AG04450 (cell line): Measurements from ENCODE around the gene PLCG2. TPM values are rescaled to one million over a fixed set of nuclear protein-coding genes. Genes with fewer than 3 reads are reported as not detected.
A peak's percentile ranks its signal among the peaks of the same experiment; 100 is the strongest.

Experiments
- CTCF ChIA-PET: fragments of 300-600, 350-600 bp; formaldehyde crosslinking; extraction: SDS; loops from one replicate; lab custom pipeline; 2022; ENCODE audit warnings: antibody characterized with exemption, inconsistent platforms; lab: Charles Lee
- POLR2A ChIA-PET: fragments of 350-600 bp; formaldehyde crosslinking; extraction: SDS; loops from one replicate; lab custom pipeline; 2021; ENCODE audit warnings: antibody characterized with exemption, inconsistent platforms; lab: Yijun Ruan, JAX
- DNase-seq: peaks from one replicate; pipeline ENCODE4 v3.0.0-alpha.2; 2011; ENCODE audit warnings: low read depth, low spot score
- H3K27ac ChIP-seq: one replicate; pipeline ENCODE4 v1.5.1; 2012; ENCODE audit warnings: low read depth, low read length, control low read depth
- H3K27me3 ChIP-seq: one replicate; pipeline ENCODE4 v1.6.0; 2012; ENCODE audit warnings: low read length; ENCODE audit not compliant: control insufficient read depth, insufficient read depth
- H3K4me3 ChIP-seq: 2 replicates; pipeline ENCODE4 v1.5.1; 2011; ENCODE audit warnings: mild to moderate bottlenecking, low read depth, low read length, control low read depth
- H3K9me3 ChIP-seq: 2 replicates; pipeline ENCODE4 v1.5.1; 2012; ENCODE audit warnings: low read length; ENCODE audit not compliant: control insufficient read depth, insufficient read depth
- CTCF ChIP-seq: IDR thresholded peaks from 2 replicates; pipeline ENCODE4 v1.5.1; 2011; ENCODE audit warnings: low read depth, low read length, control low read depth, inconsistent platforms
- polyA plus RNA-seq: library from polyadenylated mRNA; depleted of rRNA; stranded (reverse); fragments of >200 nt; gene quantifications from 2 replicates; pipeline ENCODE4 v1.2.3, GENCODE V29; 2011

The PLCG2 gene
- polyA plus RNA-seq, 1 experiment = 0.16 TPM

GRCh38 chr16:81997738-81998137 is 218.6 kb downstream of the PLCG2 start:
- DNase-seq = peak; percentile 11
- H3K27me3 ChIP-seq = no peaks in the 10 kb centered on the region
- no peak for TF ChIP-seq CTCF
- H3K9me3 ChIP-seq = no peaks in the 10 kb centered on the region
- no peak overlapping the region for H3K4me3 ChIP-seq
- POLR2A ChIA-PET = interaction anchor here (0.5 kb wide), 1 partner anchor 21 kb away, joined by 4 read pairs; no protein-coding TSS in a partner anchor
- no peak overlapping the region for H3K27ac ChIP-seq
- CTCF ChIA-PET = interaction anchor here (1.1 to 1.2 kb wide), 2 partner anchors 57 to 266 kb away, joined by 3 to 4 read pairs; no protein-coding TSS in a partner anchor

- ChIA-PET POLR2A (no interaction called here), CTCF (no interaction called here)
- TF ChIP-seq CTCF = no peak
Observed at GRCh38 chr16:82002831-82003230, 223.7 kb downstream of the PLCG2 start.

GRCh38 chr16:82004601-82005000 is 225.5 kb downstream of the PLCG2 start:
- no peak for TF ChIP-seq CTCF
- DNase-seq = no peak
- Histone ChIP-seq H3K27ac (no peak overlapping the region), H3K9me3 (peaks cover 8% of the 10 kb centered on the region), H3K4me3 (no peak overlapping the region), H3K27me3 (peaks cover 5% of the 10 kb centered on the region)
- CTCF ChIA-PET = no interaction called here
- POLR2A ChIA-PET = interaction anchor here (0.6 kb wide), 1 partner anchor 89 kb away, joined by 4 read pairs; no protein-coding TSS in a partner anchor

More at GRCh38 chr16:82002831-82003230, 223.7 kb downstream of the PLCG2 start:
- no peak for DNase-seq
- no peak overlapping the region for H3K4me3 ChIP-seq
- peaks cover 5% of the 10 kb centered on the region for H3K27me3 ChIP-seq
- H3K9me3 ChIP-seq = no peaks in the 10 kb centered on the region
- no peak overlapping the region for H3K27ac ChIP-seq

- Histone ChIP-seq H3K27ac (no peak overlapping the region), H3K9me3 (peaks cover 8% of the 10 kb centered on the region), H3K27me3 (peaks cover 5% of the 10 kb centered on the region), H3K4me3 (no peak overlapping the region)
- CTCF ChIA-PET = no interaction called here
- DNase-seq = no peak
- TF ChIP-seq CTCF = no peak
- POLR2A ChIA-PET = no interaction called here
Observed at GRCh38 chr16:82005027-82005830, 226.1 kb downstream of the PLCG2 start.

GRCh38 chr16:82006036-82006435 is 226.9 kb downstream of the PLCG2 start:
- no peak overlapping the region for H3K4me3 ChIP-seq
- ChIA-PET CTCF (no interaction called here), POLR2A (no interaction called here)

More at GRCh38 chr16:82006036-82006435, 226.9 kb downstream of the PLCG2 start:
- DNase-seq = no peak
- peaks cover 8% of the 10 kb centered on the region for H3K9me3 ChIP-seq
- TF ChIP-seq CTCF = no peak
- peaks cover 5% of the 10 kb centered on the region for H3K27me3 ChIP-seq
- no peak overlapping the region for H3K27ac ChIP-seq
